Lung (tissue), 12 donors: Measurements from ENCODE around the gene TLE1. TPM values are rescaled to one million over a fixed set of nuclear protein-coding genes. Genes with fewer than 3 reads are reported as not detected.

Experiments
- ATAC-seq: fragments of 200-7000 bp; cut with Tn5 transposase; one replicate; pipeline ENCODE4 v1.9.1; 2020; ENCODE audit warnings: moderate number of reproducible peaks; ENCODE audit not compliant: insufficient read depth, low FRiP score
- DNase-seq, 3 donors: peaks; one replicate each; pipeline ENCODE4 v3.0.0-alpha.2; 2013 to 2017
- H3K27ac ChIP-seq, 2 donors: one replicate each; pipeline ENCODE4 v1.5.1; 2013; ENCODE audit warnings: mild to moderate bottlenecking in 2 of 2, moderate library complexity in 2 of 2, control low read depth in 1 of 2, inconsistent platforms in 1 of 2, low read depth in 1 of 2, low read length in 1 of 2
- H3K27me3 ChIP-seq, 3 donors: one replicate each; pipeline ENCODE4 v1.5.1; 2013; ENCODE audit warnings: low read length in 2 of 3; ENCODE audit not compliant: control insufficient read depth in 3 of 3, insufficient read depth in 3 of 3
- H3K36me3 ChIP-seq, 4 donors: one replicate each; pipeline ENCODE4 v1.5.1; 2013; ENCODE audit warnings: low read length in 4 of 4, mild to moderate bottlenecking in 1 of 4, moderate library complexity in 1 of 4; ENCODE audit not compliant: control insufficient read depth in 4 of 4, insufficient read depth in 4 of 4
- H3K4me1 ChIP-seq, 5 donors: one replicate each; pipeline ENCODE4 v1.5.1; 2013; ENCODE audit warnings: low read length in 5 of 5, mild to moderate bottlenecking in 2 of 5, moderate library complexity in 1 of 5; ENCODE audit not compliant: control insufficient read depth in 5 of 5, insufficient read depth in 5 of 5
- H3K4me3 ChIP-seq: one replicate; pipeline ENCODE4 v1.5.1; 2013; ENCODE audit warnings: mild to moderate bottlenecking, control low read depth, moderate library complexity
- H3K9ac ChIP-seq, 2 donors: one replicate each; pipeline ENCODE4 v1.5.1; 2013; ENCODE audit warnings: low read length in 2 of 2, control low read depth in 1 of 2; ENCODE audit not compliant: insufficient read depth in 1 of 2
- H3K9me3 ChIP-seq, 4 donors: one replicate each; pipeline ENCODE4 v1.5.1; 2013; ENCODE audit warnings: low read length in 3 of 4, mild to moderate bottlenecking in 1 of 4, moderate library complexity in 1 of 4; ENCODE audit not compliant: control insufficient read depth in 4 of 4, insufficient read depth in 3 of 4
- CTCF ChIP-seq: IDR thresholded peaks from 2 replicates; pipeline ENCODE4 v1.5.1; 2012; ENCODE audit warnings: mild to moderate bottlenecking; ENCODE audit errors: control extremely low read depth, extremely low read depth
- WGBS, 2 donors: extraction: QIAGEN DNeasy Blood & Tissue Kit; methylation state at CpG; one replicate each; pipeline ENCODE4 v1.1.7; 2013; 5-methylcytosine and 5-hydroxymethylcytosine counted together
- polyA plus RNA-seq, 2 donors: library from polyadenylated mRNA; stranded (reverse); fragments of 200-250 nt; gene quantifications; one replicate each; pipeline ENCODE4 v1.2.1, GENCODE V29; 2013
- total RNA-seq, 2 donors: library from RNA; depleted of rRNA in 1 of 2; stranded (reverse); fragments of >200 nt in 1 of 2; gene quantifications; one replicate each; pipeline ENCODE4 v1.2.1, GENCODE V29; 2014 to 2021
- donor health status: control.
- donor health status: control.
- donor health status: Bipolar disorder and iron deficiency.
- donor health status: healthy.
- donor health status: DM: yes; HTN: yes; CAD: no.

TLE1 gene
- total and polyA plus RNA-seq, 4 donors, result 16.8 to 35.2 (median 19.4) TPM

- Histone ChIP-seq H3K27me3 (peaks cover 0 to 22% (median 0%) of the 10 kb centered on the region in 3 donors), H3K27ac (no peak overlapping the region), H3K36me3 (no peaks in the 10 kb centered on the region), H3K4me1 (peaks cover 0 to 28% (median 7%) of the 10 kb centered on the region in 5 donors), H3K9me3 (no peaks in the 10 kb centered on the region), H3K4me3 (no peak overlapping the region), H3K9ac (no peak overlapping the region)
- TF ChIP-seq CTCF, result no peak
- ATAC-seq (no peak), DNase-seq (no peak)
- 62 to 79% methylated on average over 4 of the region's 4 CpGs for WGBS, 2 donors
These were observed 129.6 kb downstream of the TLE1 start for GRCh38 chr9:81559709-81560108.

- Histone ChIP-seq H3K4me1 (peaks cover 0 to 28% (median 7%) of the 10 kb centered on the region in 5 donors), H3K36me3 (no peaks in the 10 kb centered on the region), H3K27me3 (peaks cover 0 to 22% (median 0%) of the 10 kb centered on the region in 3 donors), H3K9me3 (no peaks in the 10 kb centered on the region), H3K27ac (no peak overlapping the region), H3K4me3 (no peak overlapping the region), H3K9ac (no peak overlapping the region)
- TF ChIP-seq CTCF, result no peak
- DNase-seq, result no peak
- no peak for ATAC-seq
- WGBS, 2 donors, result 89 to 91% methylated on average over 4 of the region's 4 CpGs
These were observed 130.2 kb downstream of the TLE1 start for GRCh38 chr9:81559197-81559596.

GRCh38 chr9:81558091-81558830, 131.1 kb downstream of the TLE1 start:
- ATAC-seq, result peak; percentile 81
- peak overlapping the region in 1 of 2 donors; percentile 32 for H3K27ac ChIP-seq
- DNase-seq, result peak; percentile 35 to 84 (median 75)

More at GRCh38 chr9:81558091-81558830, 131.1 kb downstream of the TLE1 start:
- no peak for TF ChIP-seq CTCF
- Histone ChIP-seq H3K4me1 (peaks cover 0 to 28% (median 7%) of the 10 kb centered on the region in 5 donors), H3K9me3 (no peaks in the 10 kb centered on the region), H3K9ac (no peak overlapping the region), H3K4me3 (no peak overlapping the region), H3K27me3 (peaks cover 0 to 25% (median 0%) of the 10 kb centered on the region in 3 donors), H3K36me3 (no peaks in the 10 kb centered on the region)
- 36 to 54% methylated on average over 6 of the region's 6 CpGs for WGBS, 2 donors
